H9 (cell line): ENCODE results near the gene AATF. TPM values are rescaled to one million over a fixed set of nuclear protein-coding genes. Genes with fewer than 3 reads are reported as not detected.

Experiments used
- DNase-seq: peaks from one replicate; pipeline ENCODE4 v3.0.0-alpha.2; 2017
- H2AFZ ChIP-seq: one replicate; pipeline ENCODE4 v1.6.1; 2013; ENCODE audit warnings: mild to moderate bottlenecking, low read length, control low read depth, moderate library complexity
- H2AK5ac ChIP-seq: 2 replicates; pipeline ENCODE4 v1.6.1; 2013; ENCODE audit warnings: low read length, control low read depth, mixed read lengths; ENCODE audit not compliant: insufficient read length
- H2BK120ac ChIP-seq: one replicate; pipeline ENCODE4 v1.6.1; 2013; ENCODE audit warnings: low read depth, mild to moderate bottlenecking, low read length, control low read depth, inconsistent platforms; ENCODE audit not compliant: poor library complexity, severe bottlenecking
- H2BK12ac ChIP-seq: 2 replicates; pipeline ENCODE4 v1.6.1; 2013; ENCODE audit warnings: low read length, control low read depth, mixed read lengths, low read depth; ENCODE audit not compliant: insufficient read length
- H2BK15ac ChIP-seq: 2 replicates; pipeline ENCODE4 v1.6.1; 2013; ENCODE audit warnings: low read depth, low read length, control low read depth
- H2BK20ac ChIP-seq: one replicate; pipeline ENCODE4 v1.6.1; 2013; ENCODE audit warnings: low read depth, mild to moderate bottlenecking, low read length, control low read depth, inconsistent platforms; ENCODE audit not compliant: poor library complexity, severe bottlenecking
- H2BK5ac ChIP-seq: 2 replicates; pipeline ENCODE4 v1.6.1; 2013; ENCODE audit warnings: low read length, control low read depth, mixed read lengths; ENCODE audit not compliant: insufficient read length
- H3K14ac ChIP-seq: 2 replicates; pipeline ENCODE4 v1.6.1; 2013; ENCODE audit warnings: low read length, control low read depth; ENCODE audit not compliant: insufficient read depth
- H3K18ac ChIP-seq: 2 replicates; pipeline ENCODE4 v1.6.1; 2013; ENCODE audit warnings: low read depth, mild to moderate bottlenecking, mixed read lengths, low read length, control low read depth; ENCODE audit not compliant: insufficient read length
- H3K23ac ChIP-seq: 2 replicates; pipeline ENCODE4 v1.6.1; 2013; ENCODE audit warnings: low read length, control low read depth, mixed read lengths, low read depth; ENCODE audit not compliant: insufficient read length
- H3K23me2 ChIP-seq: 2 replicates; pipeline ENCODE4 v1.6.1; 2013; ENCODE audit warnings: low read depth, mild to moderate bottlenecking, mixed read lengths, low read length, control low read depth; ENCODE audit not compliant: insufficient read length, poor library complexity, severe bottlenecking
- H3K27ac ChIP-seq: 2 replicates; pipeline ENCODE4 v1.5.1; 2013; ENCODE audit warnings: low read length, control low read depth, mixed read lengths, low read depth; ENCODE audit not compliant: insufficient read length
- H3K27me3 ChIP-seq: 2 replicates; pipeline ENCODE4 v1.6.1; 2013; ENCODE audit warnings: low read length, control low read depth, inconsistent platforms; ENCODE audit not compliant: insufficient read depth
- H3K4ac ChIP-seq: 2 replicates; pipeline ENCODE4 v1.6.1; 2013; ENCODE audit warnings: low read depth, mild to moderate bottlenecking, control low read depth, inconsistent platforms, low read length, moderate library complexity
- H3K4me1 ChIP-seq: 2 replicates; pipeline ENCODE4 v1.6.1; 2013; ENCODE audit warnings: low read length, control low read depth, inconsistent platforms; ENCODE audit not compliant: insufficient read depth
- H3K4me2 ChIP-seq: 2 replicates; pipeline ENCODE4 v1.6.1; 2013; ENCODE audit warnings: low read length, control low read depth, mixed read lengths; ENCODE audit not compliant: insufficient read length, insufficient read depth
- H3K56ac ChIP-seq: 2 replicates; pipeline ENCODE4 v1.6.1; 2013; ENCODE audit warnings: low read depth, mild to moderate bottlenecking, mixed read lengths, low read length, control low read depth; ENCODE audit not compliant: insufficient read length
- H3K79me1 ChIP-seq: 2 replicates; pipeline ENCODE4 v1.6.1; 2013; ENCODE audit warnings: low read depth, mild to moderate bottlenecking, moderate library complexity, low read length, control low read depth, inconsistent platforms; ENCODE audit not compliant: insufficient read depth, poor library complexity, severe bottlenecking
- H3K79me2 ChIP-seq: 2 replicates; pipeline ENCODE4 v1.6.1; 2013; ENCODE audit warnings: low read length, control low read depth, inconsistent platforms; ENCODE audit not compliant: insufficient read depth
- H3K9ac ChIP-seq: 2 replicates; pipeline ENCODE4 v1.6.1; 2013; ENCODE audit warnings: low read length, control low read depth, mixed read lengths; ENCODE audit not compliant: insufficient read length; ENCODE audit errors: extremely low read depth
- H3K9me3 ChIP-seq: one replicate; pipeline ENCODE4 v1.6.1; 2013; ENCODE audit warnings: low read depth, low read length, inconsistent platforms; ENCODE audit not compliant: control insufficient read depth
- H3T11ph ChIP-seq: one replicate; pipeline ENCODE4 v1.6.1; 2013; ENCODE audit warnings: mild to moderate bottlenecking, low read length, control low read depth, inconsistent platforms
- H4K20me1 ChIP-seq: one replicate; pipeline ENCODE4 v1.6.1; 2013; ENCODE audit not compliant: control insufficient read depth, insufficient read length, insufficient read depth
- H4K5ac ChIP-seq: 2 replicates; pipeline ENCODE4 v1.6.1; 2013; ENCODE audit warnings: low read depth, mild to moderate bottlenecking, mixed read lengths, low read length, control low read depth; ENCODE audit not compliant: insufficient read length
- H4K8ac ChIP-seq: replicated peaks from 2 replicates; pipeline ENCODE4 v1.6.1; 2013; ENCODE audit warnings: low read length, control low read depth, mixed read lengths, low read depth; ENCODE audit not compliant: insufficient read length
- H4K91ac ChIP-seq: 2 replicates; pipeline ENCODE4 v1.6.1; 2013; ENCODE audit warnings: low read depth, mild to moderate bottlenecking, moderate library complexity, mixed read lengths, low read length, control low read depth; ENCODE audit not compliant: insufficient read length
- H3K27ac Mint-ChIP-seq, 3 experiments: 2 replicates in 2 of 3; 3 replicates in 1 of 3; pipeline ENCODE4 v1.8.0; 2020 to 2021; ENCODE audit warnings: mixed read lengths in 3 of 3, mild to moderate bottlenecking in 1 of 3, moderate library complexity in 1 of 3
- H3K27me3 Mint-ChIP-seq: 2 replicates; pipeline ENCODE4 v1.8.0; 2021; ENCODE audit warnings: low read depth, mild to moderate bottlenecking, moderate library complexity, mixed read lengths
- H3K36me3 Mint-ChIP-seq, 3 experiments: 2 replicates in 2 of 3; 3 replicates in 1 of 3; pipeline ENCODE4 v1.8.0; 2020 to 2021; ENCODE audit warnings: low read depth in 3 of 3, mixed read lengths in 3 of 3; ENCODE audit not compliant: insufficient read depth in 1 of 3
- H3K4me1 Mint-ChIP-seq, 2 experiments: 2 replicates each; pipeline ENCODE4 v1.8.0; 2020; ENCODE audit warnings: mixed read lengths in 2 of 2
- H3K4me3 Mint-ChIP-seq, 2 experiments: 2 replicates in 1 of 2; 3 replicates in 1 of 2; pipeline ENCODE4 v1.8.0; 2020 to 2021; ENCODE audit warnings: mild to moderate bottlenecking in 2 of 2, mixed read lengths in 2 of 2, moderate library complexity in 1 of 2
- H3K9me3 Mint-ChIP-seq, 2 experiments: 2 replicates in 1 of 2; 3 replicates in 1 of 2; pipeline ENCODE4 v1.8.0; 2020; ENCODE audit warnings: mild to moderate bottlenecking in 2 of 2, mixed read lengths in 2 of 2, moderate library complexity in 1 of 2
- WGBS: extraction: QIAGEN DNeasy Blood & Tissue Kit; methylation state at CpG from one replicate; pipeline ENCODE4 v1.1.7; 2013; ENCODE audit warnings: missing lambda C conversion rate, low lambda C conversion rate, mixed read lengths; ENCODE audit not compliant: insufficient read length; ENCODE audit errors: extremely low coverage; 5-methylcytosine and 5-hydroxymethylcytosine counted together
- total RNA-seq: library from RNA; stranded (reverse); gene quantifications from 2 replicates; pipeline ENCODE4 v1.2.1, GENCODE V29; 2021
- TF ChIP-seq, protein P1 (sequence below): fragments of 200-600 bp; sonication (generic); conservative IDR thresholded peaks from 3 replicates; pipeline ENCODE4 v1.8.0; 2021; ENCODE audit warnings: antibody characterized with exemption, mild to moderate bottlenecking

The AATF gene
- total RNA-seq, 1 experiment from 2014 or later, result 69.6 TPM

DNA sequence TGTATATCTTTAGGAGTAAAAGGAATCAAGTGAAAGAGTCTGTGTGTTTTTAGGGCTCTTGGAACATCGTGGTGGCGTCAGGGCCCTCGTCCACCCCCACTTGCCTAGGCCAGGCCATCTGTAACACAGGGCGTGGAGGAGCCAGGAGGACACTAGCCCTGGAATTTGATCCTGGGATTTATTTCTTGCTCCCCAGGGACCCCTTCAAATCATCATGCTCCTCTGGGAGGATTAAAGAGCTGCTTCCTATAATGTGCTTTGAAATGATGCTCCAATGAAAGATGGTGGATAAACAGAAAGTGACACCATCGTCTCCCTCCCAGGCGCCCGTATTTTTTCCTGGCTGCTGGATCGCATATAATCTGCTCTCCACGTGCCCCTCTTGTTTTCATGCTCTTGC, 113.3 kb downstream of the AATF start:
- DNase-seq, result no peak
- no peak overlapping the region for H3K4me3 Mint-ChIP-seq
- Histone ChIP-seq H3K4me2 (no peak overlapping the region), H3T11ph (no peak overlapping the region), H3K4me1 (peaks cover 23% of the 10 kb centered on the region), H3K9ac (no peak overlapping the region), H3K9me3 (no peaks in the 10 kb centered on the region), H3K23me2 (peaks cover 3% of the 10 kb centered on the region), H2BK20ac (no peak overlapping the region), H4K8ac (no peak overlapping the region), H3K79me1 (no peaks in the 10 kb centered on the region), H2AFZ (no peak overlapping the region), H2BK120ac (no peak overlapping the region), H3K14ac (no peak overlapping the region), H3K18ac (no peak overlapping the region), H2AK5ac (no peak overlapping the region), H3K23ac (no peak overlapping the region), H3K27me3 (no peaks in the 10 kb centered on the region; the same call in 1 of the 2 replicates), H3K56ac (no peak overlapping the region), H2BK15ac (no peak overlapping the region), H3K4ac (no peak overlapping the region), H4K5ac (no peak overlapping the region), H2BK12ac (no peak overlapping the region), H3K27ac (no peak overlapping the region), H4K91ac (no peak overlapping the region), H2BK5ac (no peak overlapping the region), H3K79me2 (no peaks in the 10 kb centered on the region), H4K20me1 (no peaks in the 10 kb centered on the region)
- H3K9me3 Mint-ChIP-seq, result no peaks in the 10 kb centered on the region; a peak in 1 of 5 replicates
- no CpG with 5 or more reads among the region's 9 CpGs for WGBS
- H3K36me3 Mint-ChIP-seq, result peaks cover 0 to 7% (median 7%) of the 10 kb centered on the region in 3 experiments; a peak in 5 of 7 replicates
- TF ChIP-seq, protein P1, sequence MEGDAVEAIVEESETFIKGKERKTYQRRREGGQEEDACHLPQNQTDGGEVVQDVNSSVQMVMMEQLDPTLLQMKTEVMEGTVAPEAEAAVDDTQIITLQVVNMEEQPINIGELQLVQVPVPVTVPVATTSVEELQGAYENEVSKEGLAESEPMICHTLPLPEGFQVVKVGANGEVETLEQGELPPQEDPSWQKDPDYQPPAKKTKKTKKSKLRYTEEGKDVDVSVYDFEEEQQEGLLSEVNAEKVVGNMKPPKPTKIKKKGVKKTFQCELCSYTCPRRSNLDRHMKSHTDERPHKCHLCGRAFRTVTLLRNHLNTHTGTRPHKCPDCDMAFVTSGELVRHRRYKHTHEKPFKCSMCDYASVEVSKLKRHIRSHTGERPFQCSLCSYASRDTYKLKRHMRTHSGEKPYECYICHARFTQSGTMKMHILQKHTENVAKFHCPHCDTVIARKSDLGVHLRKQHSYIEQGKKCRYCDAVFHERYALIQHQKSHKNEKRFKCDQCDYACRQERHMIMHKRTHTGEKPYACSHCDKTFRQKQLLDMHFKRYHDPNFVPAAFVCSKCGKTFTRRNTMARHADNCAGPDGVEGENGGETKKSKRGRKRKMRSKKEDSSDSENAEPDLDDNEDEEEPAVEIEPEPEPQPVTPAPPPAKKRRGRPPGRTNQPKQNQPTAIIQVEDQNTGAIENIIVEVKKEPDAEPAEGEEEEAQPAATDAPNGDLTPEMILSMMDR, result no peak
- no peaks in the 10 kb centered on the region for H3K27me3 Mint-ChIP-seq
- H3K4me1 Mint-ChIP-seq, result peaks cover 62 to 69% of the 10 kb centered on the region in 2 experiments
- H3K27ac Mint-ChIP-seq, result peak overlapping the region; percentile 5 to 66 (median 12); a peak in 3 of 7 replicates
